Measurements from ENCODE around the gene GLI2. TPM values are rescaled to one million over a fixed set of nuclear protein-coding genes. Genes with fewer than 3 reads are reported as not detected.

GLI2 gene
- total and polyA plus RNA-seq, 2 of the 8 experiments (the other 6 are each of a cell fraction or from before 2014, with no cell fraction given) = 18.4 to 46.9 TPM

- Histone ChIP-seq H3K23me2 (ENCODE audit: low read depth, low read length) (no peaks in the 10 kb centered on the region), H2AK5ac (ENCODE audit: low read depth, low read length) (peak overlapping the region; percentile 54; the same call in 1 of the 2 replicates), H3K4me2 (ENCODE audit: insufficient read depth in 1 of 2, low read depth in 2 of 2, low read length in 2 of 2) (peak overlapping the region; percentile 51 to 59), H2BK12ac (ENCODE audit: low read depth, low read length) (peak overlapping the region; percentile 60; the same call in 1 of the 2 replicates), H2BK120ac (replicated peaks; ENCODE audit: low read depth, low read length) (peak overlapping the region; percentile 19), H4K8ac (ENCODE audit: extremely low read depth, insufficient read depth, low read length) (no peak overlapping the region), H3K4ac (replicated peaks; ENCODE audit: insufficient read length, low read depth, low read length) (no peak overlapping the region), H3K36me3 (ENCODE audit: control insufficient read depth in 2 of 4, insufficient read depth in 4 of 4, low read length in 3 of 4) (no peaks in the 10 kb centered on the region), H3K14ac (ENCODE audit: insufficient read length) (no peak overlapping the region), H2AFZ (ENCODE audit: low read length) (no peak overlapping the region), H3K79me1 (ENCODE audit: low read depth, low read length) (no peaks in the 10 kb centered on the region), H3K56ac (replicated peaks; ENCODE audit: insufficient read length, low read depth, low read length) (no peak overlapping the region), H2BK15ac (ENCODE audit: low read length) (no peak overlapping the region), H3K9ac (replicated peaks in 1 of 4; ENCODE audit: extremely low read depth in 1 of 4, low read depth in 3 of 4, low read length in 3 of 4) (no peak overlapping the region), H4K5ac (ENCODE audit: insufficient read length, low read depth, low read length) (no peak overlapping the region), H4K91ac (replicated peaks; ENCODE audit: insufficient read length, low read length) (peak overlapping the region; percentile 92), H3K27me3 (replicated peaks in 1 of 4; ENCODE audit: control insufficient read depth in 3 of 4, extremely low read depth in 1 of 4, insufficient read depth in 3 of 4, low read length in 3 of 4) (peaks cover 0 to 27% (median 11%) of the 10 kb centered on the region in 4 experiments; a peak in 5 of 7 replicates), H3K4me3 (ENCODE audit: extremely low read depth in 1 of 4, insufficient read depth in 2 of 4, low read depth in 3 of 4, low read length in 4 of 4) (peak overlapping the region in 1 of 4 experiments; percentile 39; a peak in 3 of 8 replicates), H3K23ac (ENCODE audit: insufficient read length) (no peak overlapping the region), H3K27ac (ENCODE audit: low read depth, low read length) (no peak overlapping the region), H3K18ac (ENCODE audit: extremely low read depth, low read length) (peak overlapping the region; percentile 9), H2BK5ac (ENCODE audit: low read depth, low read length) (peak overlapping the region; percentile 13; the same call in 1 of the 2 replicates), H4K20me1 (replicated peaks in 1 of 2; ENCODE audit: control insufficient read depth in 1 of 2, insufficient read depth in 2 of 2, low read length in 2 of 2) (no peaks in the 10 kb centered on the region), H3K4me1 (replicated peaks in 1 of 4; ENCODE audit: control insufficient read depth in 3 of 4, insufficient read depth in 4 of 4, low read length in 3 of 4) (peaks cover 10 to 26% (median 21%) of the 10 kb centered on the region in 4 experiments), H3K9me3 (ENCODE audit: insufficient read depth in 2 of 2, low read depth in 1 of 2, low read length in 1 of 2) (no peaks in the 10 kb centered on the region), H2BK20ac (ENCODE audit: low read length) (peak overlapping the region; percentile 90; the same call in 1 of the 2 replicates), H3K79me2 (ENCODE audit: control insufficient read depth in 1 of 2, insufficient read depth in 2 of 2, low read length in 2 of 2) (no peaks in the 10 kb centered on the region)
- POLR2A ChIA-PET (ENCODE audit: partially characterized antibody) = interaction anchor here (1.4 to 4.9 kb wide), 5 partner anchors 13 to 366 kb away, joined by 3 to 25 read pairs (median 8); no protein-coding TSS in a partner anchor
- FAIRE-seq (no peak), DNase-seq (ENCODE audit: low read depth in 1 of 2, low spot score in 2 of 2) (no peak)
- WGBS, 2 experiments (ENCODE audit: extremely low coverage in 1 of 2, insufficient coverage in 1 of 2, insufficient read length in 1 of 2, insufficient replicate concordance in 2 of 2, low coverage in 1 of 2, low lambda C conversion rate in 2 of 2, missing lambda C conversion rate in 1 of 2) = 41% methylated on average over 14 of the region's 14 CpGs; no CpG with 5 or more reads in 1 of the 2 experiments
- CTCF ChIA-PET (ENCODE audit: partially characterized antibody) = interaction anchor here (0.6 to 5.1 kb wide), 4 partner anchors 11 to 505 kb away, joined by 3 to 41 read pairs (median 3); no protein-coding TSS in a partner anchor
- no peak for TF ChIP-seq CBX8 (IDR thresholded peaks at IDR 0.05; ENCODE audit: borderline replicate concordance, low read depth, low read length)
- TF ChIP-seq CREB1 (IDR thresholded peaks at IDR 0.05) = no peak
- no peak for TF ChIP-seq POLR2AphosphoS5 (IDR thresholded peaks at IDR 0.05; ENCODE audit: low read depth, low read length)
- TF ChIP-seq CHD2 (IDR thresholded peaks at IDR 0.05; ENCODE audit: low read length) = no peak
- TF ChIP-seq POLR2A (IDR thresholded peaks at IDR 0.05; ENCODE audit: control extremely low read depth in 1 of 2, low read depth in 2 of 2, low read length in 2 of 2) = no peak
- TF ChIP-seq SP4 (IDR thresholded peaks at IDR 0.05; ENCODE audit: low read length) = 0 out of 2 replicates have a peak, but pooled peaks have one; percentile 36
- no peak for TF ChIP-seq HDAC6 (IDR thresholded peaks at IDR 0.05; ENCODE audit: low read depth, low read length)
- TF ChIP-seq EGR1 (IDR thresholded peaks at IDR 0.05; ENCODE audit: borderline replicate concordance, low read depth, low read length) = no peak
- TF ChIP-seq PHF8 (conservative IDR thresholded peaks at IDR 0.05; ENCODE audit: low read depth, low read length) = no peak
- no peak for TF ChIP-seq E2F6 (IDR thresholded peaks at IDR 0.05)
Measured at GRCh38 chr2:120708944-120709607, 26.6 kb upstream of the GLI2 start.

Measured in H1 (cell line).